HepG2 (cell line): ENCODE results near the gene DCK. TPM values are rescaled to one million over a fixed set of nuclear protein-coding genes. Genes with fewer than 3 reads are reported as not detected.
A peak's percentile ranks its signal among the peaks of the same experiment; 100 is the strongest.

Source experiments
- ATAC-seq: fragments of 200-7000 bp; cut with Tn5 transposase; 3 replicates; pipeline ENCODE4 v1.9.1; 2020; ENCODE audit warnings: mild to moderate bottlenecking, moderate library complexity
- BruUV-seq: library from RNA; stranded (reverse); fragments of 400-500 nt; replicated peaks from 2 replicates; lab custom pipeline; 2021; lab: Mats Ljungman, UMichigan
- CTCF ChIA-PET: fragments of 300-600 bp; formaldehyde crosslinking; extraction: SDS; loops from one replicate; lab custom pipeline; 2021; ENCODE audit warnings: low total read pairs, inconsistent platforms, low intra/inter-chr PET ratio; lab: Yijun Ruan, JAX
- POLR2A ChIA-PET: fragments of 350-600 bp; sonication (Branson Sonifier 250); formaldehyde crosslinking; loops from one replicate; lab custom pipeline; 2020; ENCODE audit warnings: antibody characterized with exemption, inconsistent platforms; lab: Yijun Ruan, JAX
- DNase-seq: peaks from one replicate; pipeline ENCODE4 v3.0.0-alpha.2; 2015; ENCODE audit warnings: low spot score
- FAIRE-seq: peaks from 3 replicates; lab custom pipeline; 2011; peaks lifted over from hg19 to GRCh38; lab: Jason Lieb, UNC
- H2AFZ ChIP-seq: one replicate; pipeline ENCODE4 v1.6.1; 2011; ENCODE audit warnings: low read length, inconsistent platforms
- H3K27ac ChIP-seq: fragments of 300-600 bp; 3 replicates; pipeline ENCODE4 v1.8.0; 2011; ENCODE audit warnings: mixed run types, mild to moderate bottlenecking, mixed read lengths, low read length, inconsistent platforms; ENCODE audit not compliant: insufficient read depth; ENCODE audit errors: extremely low read length
- H3K27me3 ChIP-seq, 2 experiments: fragments of 200-600 bp in 1 of 2; 2 replicates in 1 of 2; 3 replicates in 1 of 2; pipeline versions ENCODE4 v1.6.0 to v1.8.0; 2011; ENCODE audit warnings: low read length in 2 of 2, mild to moderate bottlenecking in 2 of 2, moderate library complexity in 2 of 2, inconsistent platforms in 1 of 2; ENCODE audit not compliant: insufficient read depth in 2 of 2, control insufficient read depth in 1 of 2
- H3K36me3 ChIP-seq, 2 experiments: fragments of 200-600 bp in 1 of 2; replicated peaks in 1 of 2; 2 replicates in 1 of 2; 3 replicates in 1 of 2; pipeline versions ENCODE4 v1.5.1 to v1.8.0; 2011; ENCODE audit warnings: low read length in 2 of 2, inconsistent platforms in 1 of 2; ENCODE audit not compliant: insufficient read depth in 2 of 2, control insufficient read depth in 1 of 2
- H3K4me1 ChIP-seq: 2 replicates; pipeline ENCODE4 v1.5.1; 2012; ENCODE audit warnings: low read length, inconsistent platforms; ENCODE audit not compliant: insufficient read depth
- H3K4me2 ChIP-seq: 2 replicates; pipeline ENCODE4 v1.6.0; 2011; ENCODE audit warnings: low read depth, low read length, inconsistent platforms
- H3K4me3 ChIP-seq, 3 experiments: fragments of 200-600 bp in 1 of 3; sonication (generic), shearing (Covaris generic) in 1 of 3; replicated peaks in 1 of 3; 2 replicates each; pipeline ENCODE4 v1.5.1; 2011 to 2016; ENCODE audit warnings: low read length in 3 of 3, inconsistent platforms in 2 of 3, low read depth in 2 of 3, mild to moderate bottlenecking in 2 of 3, control low read depth in 1 of 3, mixed read lengths in 1 of 3; ENCODE audit not compliant: insufficient read depth in 1 of 3
- H3K79me2 ChIP-seq: one replicate; pipeline ENCODE4 v1.6.1; 2011; ENCODE audit warnings: low read length, inconsistent platforms; ENCODE audit not compliant: insufficient read depth
- H3K9ac ChIP-seq: 2 replicates; pipeline ENCODE4 v1.6.0; 2011; ENCODE audit warnings: mild to moderate bottlenecking, low read depth, low read length, inconsistent platforms; ENCODE audit not compliant: insufficient read depth
- H3K9me3 ChIP-seq: 2 replicates; pipeline ENCODE4 v1.5.1; 2012; ENCODE audit warnings: mild to moderate bottlenecking, low read length
- H4K20me1 ChIP-seq: 2 replicates; pipeline ENCODE4 v1.6.0; 2011; ENCODE audit warnings: inconsistent platforms, mild to moderate bottlenecking, low read length, moderate library complexity; ENCODE audit not compliant: insufficient read depth
- ATRX ChIP-seq: sonication (generic); formaldehyde crosslinking; IDR thresholded peaks from 2 replicates; pipeline ENCODE4 v1.4.0; 2020; ENCODE audit warnings: missing genetic modification reagents, borderline replicate concordance
- FOSL1 ChIP-seq: sonication (generic); formaldehyde crosslinking; IDR thresholded peaks from 2 replicates; pipeline ENCODE4 v1.9.0; 2021; ENCODE audit warnings: missing genetic modification reagents, borderline replicate concordance
- FOXA1 ChIP-seq, 2 experiments: fragments of 450-650 bp in 1 of 2; sonication (generic) in 1 of 2; formaldehyde crosslinking in 1 of 2; IDR thresholded peaks; 2 replicates each; pipeline versions ENCODE4 v1.4.0 to v1.6.1; 2016 to 2020; ENCODE audit warnings: missing genetic modification reagents in 1 of 2
- GZF1 ChIP-seq: sonication (generic); formaldehyde crosslinking; IDR thresholded peaks from 2 replicates; pipeline ENCODE4 v1.5.1; 2020; ENCODE audit warnings: mild to moderate bottlenecking, missing genetic modification reagents
- ISX ChIP-seq: sonication (generic); formaldehyde crosslinking; conservative IDR thresholded peaks from 2 replicates; pipeline ENCODE4 v1.5.0; 2020; ENCODE audit warnings: missing genetic modification reagents
- KDM2A ChIP-seq: sonication (generic); formaldehyde crosslinking; IDR thresholded peaks from 2 replicates; pipeline ENCODE4 v1.4.0; 2020; ENCODE audit warnings: low read depth, missing genetic modification reagents, borderline replicate concordance
- RAD51 ChIP-seq: fragments of 450-650 bp; IDR thresholded peaks from 2 replicates; pipeline ENCODE4 v1.6.1; 2016; ENCODE audit warnings: borderline replicate concordance
- SP5 ChIP-seq: IDR thresholded peaks from 2 replicates; pipeline ENCODE4 v1.6.1; 2016; ENCODE audit warnings: low read depth, borderline replicate concordance
- SUZ12 ChIP-seq: fragments of 150-350 bp; IDR thresholded peaks from 2 replicates; pipeline ENCODE4 v1.6.1; 2014; ENCODE audit warnings: low read depth, low read length
- ZNF430 ChIP-seq: sonication (generic); formaldehyde crosslinking; IDR thresholded peaks from 2 replicates; pipeline ENCODE4 v1.9.0; 2021; ENCODE audit warnings: mild to moderate bottlenecking, missing genetic modification reagents
- ZNF598 ChIP-seq: sonication (generic); formaldehyde crosslinking; IDR thresholded peaks from 2 replicates; pipeline ENCODE4 v1.5.1; 2020; ENCODE audit warnings: mild to moderate bottlenecking, missing genetic modification reagents, borderline replicate concordance
- ZNF747 ChIP-seq: sonication (generic); formaldehyde crosslinking; IDR thresholded peaks from 2 replicates; pipeline ENCODE4 v1.8.1; 2023; ENCODE audit warnings: missing genetic modification reagents, mild to moderate bottlenecking, borderline replicate concordance
- ZSCAN9 ChIP-seq: IDR thresholded peaks from 2 replicates; pipeline ENCODE4 v1.6.1; 2016; ENCODE audit warnings: borderline replicate concordance
- WGBS: methylation state at CpG from one replicate; pipeline ENCODE4 v1.1.6; 2017; ENCODE audit warnings: low lambda C conversion rate; 5-methylcytosine and 5-hydroxymethylcytosine counted together
- in situ Hi-C: cut with HindIII; loops from 2 replicates; pipeline ENCODE4 v1.10.0; 2017; ENCODE audit warnings: low pct_unique_long_range_greater_than_20kb; ENCODE audit not compliant: extremely low pct_ligation_motif_present
- intact Hi-C: fragments of 100-400 bp; cut with micrococcal nuclease; formaldehyde crosslinking; loops from one replicate; pipeline ENCODE4 v1.10.0; 2022; ENCODE audit not compliant: unreplicated experiment
- polyA plus RNA-seq, 8 experiments: library from polyadenylated mRNA; depleted of rRNA in 3 of 8; stranded (reverse) in 7 of 8; unstranded in 1 of 8; fragments of >200 nt; fragmentation: Illumina TruSeq in 4 of 8; extraction: Trizol in 4 of 8; gene quantifications; 2 replicates each; pipeline versions ENCODE4 v1.2.1 to v1.2.3, GENCODE V29; 2011 to 2016; ENCODE audit warnings: low read depth in 4 of 8, missing spikeins in 1 of 8, mixed read lengths in 1 of 8; ENCODE audit not compliant: insufficient read depth in 1 of 8
- total RNA-seq, 5 experiments: library from RNA; depleted of rRNA; stranded (reverse); fragments of >200 nt; fragmentation: Illumina TruSeq; extraction: Trizol; gene quantifications; 2 replicates each; pipeline ENCODE4 v1.2.3, GENCODE V29; 2016; ENCODE audit warnings: low read depth in 1 of 5
- TF ChIP-seq, protein P1 (sequence below): sonication (generic); formaldehyde crosslinking; IDR thresholded peaks from 2 replicates; pipeline ENCODE4 v1.4.0; 2020; ENCODE audit warnings: missing genetic modification reagents, borderline replicate concordance
- TF ChIP-seq, protein P2 (sequence below): IDR thresholded peaks from 2 replicates; pipeline ENCODE4 v1.6.1; 2016; ENCODE audit warnings: missing biosample characterization, missing genetic modification reagents, low read depth
- TF ChIP-seq, protein P3 (sequence below): sonication (generic); formaldehyde crosslinking; conservative IDR thresholded peaks from 2 replicates; pipeline ENCODE4 v1.4.0; 2020; ENCODE audit warnings: missing genetic modification reagents

The DCK gene
- total and polyA plus RNA-seq, 2 of the 13 experiments (the other 11 are each of a cell fraction or from before 2014, with no cell fraction given), result 5.7 to 21.8 TPM

DNA sequence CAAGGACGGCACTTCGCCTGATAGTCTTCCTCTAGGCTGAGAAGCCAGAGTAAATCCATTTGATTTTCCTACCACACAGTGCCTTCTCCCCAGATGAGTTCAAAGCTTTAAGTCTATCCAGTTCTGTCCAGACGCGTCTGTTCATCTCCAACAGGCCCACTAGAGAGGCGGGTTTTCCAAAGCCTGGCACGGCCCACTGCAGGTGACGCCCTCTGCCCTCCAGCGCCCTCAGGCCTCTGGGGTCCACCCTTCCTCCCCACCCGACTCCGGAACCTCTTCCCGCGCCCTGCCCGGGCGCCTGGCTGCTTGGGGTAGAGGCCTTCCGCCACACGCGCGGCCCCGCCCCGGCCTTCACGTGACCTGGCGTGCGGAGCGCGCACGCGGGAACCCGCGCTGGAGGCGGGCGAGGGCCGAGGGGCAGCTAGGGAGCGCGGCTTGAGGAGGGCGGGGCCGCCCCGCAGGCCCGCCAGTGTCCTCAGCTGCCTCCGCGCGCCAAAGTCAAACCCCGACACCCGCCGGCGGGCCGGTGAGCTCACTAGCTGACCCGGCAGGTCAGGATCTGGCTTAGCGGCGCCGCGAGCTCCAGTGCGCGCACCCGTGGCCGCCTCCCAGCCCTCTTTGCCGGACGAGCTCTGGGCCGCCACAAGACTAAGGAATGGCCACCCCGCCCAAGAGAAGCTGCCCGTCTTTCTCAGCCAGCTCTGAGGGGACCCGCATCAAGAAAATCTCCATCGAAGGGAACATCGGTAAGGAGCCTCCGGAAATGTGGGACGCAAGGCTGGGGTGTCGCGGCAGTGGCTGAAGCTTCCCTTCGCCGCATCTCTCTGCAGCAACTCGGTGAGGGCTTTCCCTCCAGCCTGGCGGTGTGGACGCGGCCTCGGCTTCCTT, at the start of gene DCK (continued):
- no peak for TF ChIP-seq ATRX (CRISPR knock-in tag)
- no peak for TF ChIP-seq FOSL1 (CRISPR knock-in tag)
- no peak for TF ChIP-seq ZSCAN9 (CRISPR knock-in tag)
- no peak for TF ChIP-seq ISX (CRISPR knock-in tag)
- peak; percentile 40; the same call in 1 of the 2 replicates for TF ChIP-seq RAD51
- no peak for TF ChIP-seq SUZ12
- no peak for TF ChIP-seq FOXA1 (IDR thresholded peaks at IDR 0.05)
- TF ChIP-seq FOXA1 (CRISPR knock-in tag; IDR thresholded peaks at IDR 0.05), result no peak
- TF ChIP-seq, all 625 proteins: peak for 274

DNA sequence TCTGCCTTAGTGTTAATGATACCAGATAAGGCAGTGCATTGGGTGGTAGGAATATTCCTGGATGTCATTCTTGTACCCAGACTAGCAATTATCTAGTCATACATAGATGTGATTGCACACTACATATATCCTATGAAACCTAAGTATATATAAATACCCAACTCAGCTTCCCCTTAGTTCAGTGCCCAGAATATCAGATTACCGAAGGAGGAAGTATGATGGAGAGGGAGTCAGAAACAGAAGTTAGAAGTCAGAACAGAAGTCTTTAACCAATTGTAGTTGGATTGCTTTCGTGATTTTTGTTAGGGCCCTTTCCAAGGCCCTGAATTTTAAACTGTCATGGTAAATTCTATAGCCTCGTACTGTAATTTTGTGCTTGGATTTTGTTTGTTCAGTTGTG, 48.4 kb upstream of the DCK start:
- H2AFZ ChIP-seq, result no peak overlapping the region
- no peak for TF ChIP-seq GZF1 (CRISPR knock-in tag)
- TF ChIP-seq KDM2A, result no peak
- no peak for TF ChIP-seq ZNF430 (CRISPR knock-in tag)
- TF ChIP-seq, protein P1, sequence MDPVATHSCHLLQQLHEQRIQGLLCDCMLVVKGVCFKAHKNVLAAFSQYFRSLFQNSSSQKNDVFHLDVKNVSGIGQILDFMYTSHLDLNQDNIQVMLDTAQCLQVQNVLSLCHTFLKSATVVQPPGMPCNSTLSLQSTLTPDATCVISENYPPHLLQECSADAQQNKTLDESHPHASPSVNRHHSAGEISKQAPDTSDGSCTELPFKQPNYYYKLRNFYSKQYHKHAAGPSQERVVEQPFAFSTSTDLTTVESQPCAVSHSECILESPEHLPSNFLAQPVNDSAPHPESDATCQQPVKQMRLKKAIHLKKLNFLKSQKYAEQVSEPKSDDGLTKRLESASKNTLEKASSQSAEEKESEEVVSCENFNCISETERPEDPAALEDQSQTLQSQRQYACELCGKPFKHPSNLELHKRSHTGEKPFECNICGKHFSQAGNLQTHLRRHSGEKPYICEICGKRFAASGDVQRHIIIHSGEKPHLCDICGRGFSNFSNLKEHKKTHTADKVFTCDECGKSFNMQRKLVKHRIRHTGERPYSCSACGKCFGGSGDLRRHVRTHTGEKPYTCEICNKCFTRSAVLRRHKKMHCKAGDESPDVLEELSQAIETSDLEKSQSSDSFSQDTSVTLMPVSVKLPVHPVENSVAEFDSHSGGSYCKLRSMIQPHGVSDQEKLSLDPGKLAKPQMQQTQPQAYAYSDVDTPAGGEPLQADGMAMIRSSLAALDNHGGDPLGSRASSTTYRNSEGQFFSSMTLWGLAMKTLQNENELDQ, result no peak
- TF ChIP-seq ZNF598, result no peak
- TF ChIP-seq, protein P2, sequence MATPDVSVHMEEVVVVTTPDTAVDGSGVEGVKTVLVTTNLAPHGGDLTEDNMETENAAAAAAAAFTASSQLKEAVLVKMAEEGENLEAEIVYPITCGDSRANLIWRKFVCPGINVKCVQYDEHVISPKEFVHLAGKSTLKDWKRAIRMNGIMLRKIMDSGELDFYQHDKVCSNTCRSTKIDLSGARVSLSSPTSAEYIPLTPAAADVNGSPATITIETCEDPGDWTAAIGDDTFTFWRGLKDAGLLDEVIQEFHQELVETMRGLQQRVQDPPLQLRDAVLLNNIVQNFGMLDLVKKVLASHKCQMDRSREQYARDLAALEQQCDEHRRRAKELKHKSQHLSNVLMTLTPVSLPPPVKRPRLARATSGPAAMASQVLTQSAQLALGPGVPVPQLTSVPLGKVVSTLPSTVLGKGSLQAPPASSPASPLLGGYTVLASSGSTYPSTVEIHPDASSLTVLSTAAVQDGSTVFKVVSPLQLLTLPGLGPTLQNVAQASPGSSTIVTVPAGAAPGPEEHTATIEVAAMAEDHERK (CRISPR knock-in tag), result no peak
- TF ChIP-seq ZNF747 (CRISPR knock-in tag), result no peak
- TF ChIP-seq, protein P3, sequence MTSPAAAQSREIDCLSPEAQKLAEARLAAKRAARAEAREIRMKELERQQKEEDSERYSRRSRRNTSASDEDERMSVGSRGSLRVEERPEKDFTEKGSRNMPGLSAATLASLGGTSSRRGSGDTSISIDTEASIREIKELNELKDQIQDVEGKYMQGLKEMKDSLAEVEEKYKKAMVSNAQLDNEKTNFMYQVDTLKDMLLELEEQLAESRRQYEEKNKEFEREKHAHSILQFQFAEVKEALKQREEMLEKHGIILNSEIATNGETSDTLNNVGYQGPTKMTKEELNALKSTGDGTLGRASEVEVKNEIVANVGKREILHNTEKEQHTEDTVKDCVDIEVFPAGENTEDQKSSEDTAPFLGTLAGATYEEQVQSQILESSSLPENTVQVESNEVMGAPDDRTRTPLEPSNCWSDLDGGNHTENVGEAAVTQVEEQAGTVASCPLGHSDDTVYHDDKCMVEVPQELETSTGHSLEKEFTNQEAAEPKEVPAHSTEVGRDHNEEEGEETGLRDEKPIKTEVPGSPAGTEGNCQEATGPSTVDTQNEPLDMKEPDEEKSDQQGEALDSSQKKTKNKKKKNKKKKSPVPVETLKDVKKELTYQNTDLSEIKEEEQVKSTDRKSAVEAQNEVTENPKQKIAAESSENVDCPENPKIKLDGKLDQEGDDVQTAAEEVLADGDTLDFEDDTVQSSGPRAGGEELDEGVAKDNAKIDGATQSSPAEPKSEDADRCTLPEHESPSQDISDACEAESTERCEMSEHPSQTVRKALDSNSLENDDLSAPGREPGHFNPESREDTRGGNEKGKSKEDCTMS (CRISPR knock-in tag), result no peak
- TF ChIP-seq SP5 (CRISPR knock-in tag), result no peak

More for the DNA sequence above, 48.4 kb upstream of the DCK start:
- ATAC-seq (no peak), FAIRE-seq (no peak), DNase-seq (no peak)
- 63% methylated on average over 3 of the region's 3 CpGs for WGBS
- H3K79me2 ChIP-seq, result no peaks in the 10 kb centered on the region
- no peak overlapping the region for H3K27ac ChIP-seq
- no peaks in the 10 kb centered on the region for H3K36me3 ChIP-seq
- no peaks in the 10 kb centered on the region for H4K20me1 ChIP-seq
- H3K9ac ChIP-seq, result no peak overlapping the region
- no peaks in the 10 kb centered on the region for H3K27me3 ChIP-seq
- no peak overlapping the region for H3K4me3 ChIP-seq
- H3K4me1 ChIP-seq, result peaks cover 8% of the 10 kb centered on the region; the same call in 1 of the 2 replicates
- intact Hi-C loops, result no loop called here
- in situ Hi-C loops, result no loop called here
- H3K4me2 ChIP-seq, result no peak overlapping the region
- CTCF ChIA-PET, result no interaction called here
- POLR2A ChIA-PET, result no interaction called here
- H3K9me3 ChIP-seq, result no peaks in the 10 kb centered on the region
- BruUV-seq, result no TSS peak
